ENCODE measurements around the gene OR4P4.

DNA sequence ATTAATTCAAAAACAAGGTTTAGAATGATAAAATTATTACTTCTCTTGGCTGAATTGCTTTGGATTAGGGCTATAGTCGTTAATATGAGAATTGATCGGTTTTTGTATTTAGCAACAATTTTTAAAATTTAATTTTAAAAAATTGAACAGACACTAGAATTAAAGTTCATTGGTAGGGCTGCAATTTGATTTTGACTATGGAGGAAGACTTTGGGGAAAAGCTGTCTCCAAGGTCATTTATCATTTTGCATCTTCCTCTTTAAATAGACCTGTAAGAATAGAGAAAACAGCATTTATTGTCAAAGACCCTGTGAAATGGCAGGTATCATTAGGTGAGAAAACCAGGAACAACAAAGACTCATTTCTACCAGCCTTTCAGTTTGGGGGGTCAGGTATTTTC is 13.1 kb downstream of the OR4P4 start, which contains the start of gene OR4S2:
- no peak for TF ChIP-seq POLR2AphosphoS5 (IDR thresholded peaks at IDR 0.05; ENCODE audit: low read length)
- no peak for TF ChIP-seq GABPA (IDR thresholded peaks at IDR 0.05; ENCODE audit: low read depth)
- TF ChIP-seq MYB (IDR thresholded peaks at IDR 0.05; ENCODE audit: borderline replicate concordance, low read depth, low read length) = no peak
- no peak for TF ChIP-seq POLR2A (IDR thresholded peaks at IDR 0.05; ENCODE audit: low read depth, low read length)
- no peak for TF ChIP-seq CTCF (IDR thresholded peaks at IDR 0.05 in 2 of 3, conservative IDR thresholded peaks at IDR 0.05 in 1 of 3; ENCODE audit: control insufficient read depth in 2 of 3, extremely low read depth in 1 of 3, insufficient read depth in 1 of 3, low read depth in 3 of 3, low read length in 3 of 3)
- no peak for TF ChIP-seq SMC3 (IDR thresholded peaks at IDR 0.05; ENCODE audit: borderline replicate concordance, low read length)
- no peak for TF ChIP-seq ZNF217 (IDR thresholded peaks at IDR 0.05)
- no peak for TF ChIP-seq EGR1 (IDR thresholded peaks at IDR 0.05; ENCODE audit: borderline replicate concordance in 1 of 2, low read depth in 2 of 2, low read length in 2 of 2)
- TF ChIP-seq KAT2A (conservative IDR thresholded peaks at IDR 0.05; ENCODE audit: control insufficient read depth, low read depth, low read length) = no peak
- TF ChIP-seq CHD1 (IDR thresholded peaks at IDR 0.05; ENCODE audit: low read depth, low read length) = no peak
- no peak for TF ChIP-seq RCOR1 (conservative IDR thresholded peaks at IDR 0.05; ENCODE audit: low read depth, low read length)
- TF ChIP-seq, protein P1, sequence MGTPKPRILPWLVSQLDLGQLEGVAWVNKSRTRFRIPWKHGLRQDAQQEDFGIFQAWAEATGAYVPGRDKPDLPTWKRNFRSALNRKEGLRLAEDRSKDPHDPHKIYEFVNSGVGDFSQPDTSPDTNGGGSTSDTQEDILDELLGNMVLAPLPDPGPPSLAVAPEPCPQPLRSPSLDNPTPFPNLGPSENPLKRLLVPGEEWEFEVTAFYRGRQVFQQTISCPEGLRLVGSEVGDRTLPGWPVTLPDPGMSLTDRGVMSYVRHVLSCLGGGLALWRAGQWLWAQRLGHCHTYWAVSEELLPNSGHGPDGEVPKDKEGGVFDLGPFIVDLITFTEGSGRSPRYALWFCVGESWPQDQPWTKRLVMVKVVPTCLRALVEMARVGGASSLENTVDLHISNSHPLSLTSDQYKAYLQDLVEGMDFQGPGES (IDR thresholded peaks at IDR 0.05) = no peak

Data from GM12878 (cell line).